IMR-90 (cell line): ENCODE data around the gene GCK. TPM values are rescaled to one million over a fixed set of nuclear protein-coding genes. Genes with fewer than 3 reads are reported as not detected.

Source experiments
- ATAC-seq: fragments of 200-7000 bp; cut with Tn5 transposase; 2 replicates; pipeline ENCODE4 v1.9.1; 2020; ENCODE audit warnings: low read depth, mild to moderate bottlenecking, moderate library complexity
- BruUV-seq: library from RNA; stranded (reverse); fragments of 400-500 nt; replicated peaks from 2 replicates; lab custom pipeline; 2021; lab: Mats Ljungman, UMichigan
- CTCF ChIA-PET: fragments of 300-600 bp; formaldehyde crosslinking; extraction: SDS; loops from one replicate; lab custom pipeline; 2021; ENCODE audit warnings: antibody characterized with exemption; lab: Yijun Ruan, JAX
- POLR2A ChIA-PET: fragments of 300-600 bp; sonication (Branson Sonifier 250); formaldehyde crosslinking; loops from one replicate; lab custom pipeline; 2022; ENCODE audit warnings: antibody characterized with exemption; ENCODE audit not compliant: unreplicated experiment; lab: Charles Lee
- DNase-seq: peaks from one replicate; pipeline ENCODE4 v3.0.0; 2013
- H2AFZ ChIP-seq: replicated peaks from 2 replicates; pipeline ENCODE3; 2013; ENCODE audit warnings: low read length, mild to moderate bottlenecking; ENCODE audit not compliant: poor library complexity
- H2AK5ac ChIP-seq: 2 replicates; pipeline ENCODE4 v1.6.1; 2013; ENCODE audit warnings: low read depth, low read length, inconsistent platforms
- H2AK9ac ChIP-seq: replicated peaks from 2 replicates; pipeline ENCODE3; 2013; ENCODE audit warnings: mild to moderate bottlenecking, low read depth, low read length, moderate library complexity; ENCODE audit not compliant: poor library complexity
- H2BK120ac ChIP-seq: 2 replicates; pipeline ENCODE4 v1.6.1; 2013; ENCODE audit warnings: low read depth, low read length, inconsistent platforms
- H2BK15ac ChIP-seq: 3 replicates; pipeline ENCODE4 v1.6.1; 2013; ENCODE audit warnings: low read depth, low read length, inconsistent platforms
- H2BK20ac ChIP-seq: 2 replicates; pipeline ENCODE4 v1.6.1; 2013; ENCODE audit warnings: low read depth, mild to moderate bottlenecking, inconsistent platforms, low read length, moderate library complexity
- H2BK5ac ChIP-seq: 2 replicates; pipeline ENCODE4 v1.6.1; 2013; ENCODE audit warnings: mild to moderate bottlenecking, low read depth, low read length, inconsistent platforms; ENCODE audit not compliant: poor library complexity, severe bottlenecking
- H3K14ac ChIP-seq: replicated peaks from 2 replicates; pipeline ENCODE4 v1.6.1; 2013; ENCODE audit warnings: low read depth, low read length, inconsistent platforms
- H3K18ac ChIP-seq: 2 replicates; pipeline ENCODE4 v1.6.1; 2013; ENCODE audit warnings: low read depth, low read length, control low read depth
- H3K23ac ChIP-seq: 2 replicates; pipeline ENCODE4 v1.6.1; 2013; ENCODE audit warnings: low read depth, low read length, inconsistent platforms
- H3K27ac ChIP-seq: 2 replicates; pipeline ENCODE4 v1.5.1; 2013; ENCODE audit warnings: mild to moderate bottlenecking, control low read depth, low read length; ENCODE audit not compliant: insufficient read depth
- H3K27me3 ChIP-seq: 2 replicates; pipeline ENCODE4 v1.6.1; 2013; ENCODE audit warnings: low read length; ENCODE audit not compliant: control insufficient read depth, insufficient read depth
- H3K36me3 ChIP-seq: 2 replicates; pipeline ENCODE4 v1.6.1; 2013; ENCODE audit warnings: low read length, mixed read lengths; ENCODE audit not compliant: control insufficient read depth, insufficient read depth
- H3K4ac ChIP-seq: 2 replicates; pipeline ENCODE4 v1.6.1; 2013; ENCODE audit warnings: low read depth, low read length, inconsistent platforms
- H3K4me1 ChIP-seq: 2 replicates; pipeline ENCODE4 v1.6.1; 2013; ENCODE audit warnings: low read length, mixed read lengths; ENCODE audit not compliant: control insufficient read depth, insufficient read depth
- H3K4me2 ChIP-seq: 2 replicates; pipeline ENCODE4 v1.6.1; 2013; ENCODE audit warnings: low read depth, mild to moderate bottlenecking, control low read depth, low read length, moderate library complexity
- H3K4me3 ChIP-seq: 2 replicates; pipeline ENCODE4 v1.5.1; 2013; ENCODE audit warnings: low read depth, mild to moderate bottlenecking, control low read depth, low read length, moderate library complexity; ENCODE audit not compliant: insufficient read depth
- H3K56ac ChIP-seq: 2 replicates; pipeline ENCODE4 v1.6.1; 2013; ENCODE audit warnings: low read length, inconsistent platforms; ENCODE audit not compliant: insufficient read depth; ENCODE audit errors: extremely low read depth
- H3K79me1 ChIP-seq, 2 experiments: 2 replicates each; pipeline ENCODE4 v1.6.1; 2013; ENCODE audit warnings: low read length in 2 of 2, inconsistent platforms in 1 of 2, low read depth in 1 of 2
- H3K9ac ChIP-seq: 2 replicates; pipeline ENCODE4 v1.6.1; 2013; ENCODE audit warnings: low read depth, low read length, control low read depth
- H3K9me1 ChIP-seq: 2 replicates; pipeline ENCODE4 v1.6.1; 2013; ENCODE audit warnings: low read length, inconsistent platforms; ENCODE audit not compliant: insufficient read depth
- H3K9me3 ChIP-seq: 2 replicates; pipeline ENCODE4 v1.6.1; 2013; ENCODE audit warnings: low read length; ENCODE audit not compliant: control insufficient read depth, insufficient read depth
- H4K20me1 ChIP-seq: 2 replicates; pipeline ENCODE4 v1.6.1; 2013; ENCODE audit warnings: low read length, inconsistent platforms; ENCODE audit not compliant: insufficient read depth
- H4K5ac ChIP-seq: 2 replicates; pipeline ENCODE4 v1.6.1; 2013; ENCODE audit warnings: mild to moderate bottlenecking, low read depth, low read length, control low read depth
- H4K8ac ChIP-seq, 2 experiments: 2 replicates each; pipeline ENCODE4 v1.6.1; 2013; ENCODE audit warnings: low read depth in 2 of 2, low read length in 2 of 2, control low read depth in 1 of 2, inconsistent platforms in 1 of 2
- H4K91ac ChIP-seq: 2 replicates; pipeline ENCODE4 v1.6.1; 2013; ENCODE audit warnings: low read depth, low read length, inconsistent platforms; ENCODE audit not compliant: insufficient read depth
- CEBPB ChIP-seq: IDR thresholded peaks from 2 replicates; pipeline ENCODE4 v1.6.1; 2012; ENCODE audit warnings: low read depth, low read length, improper control_type of control experiment
- CTCF ChIP-seq: conservative IDR thresholded peaks from 2 replicates; pipeline ENCODE4 v1.5.1; 2012; ENCODE audit warnings: mild to moderate bottlenecking, low read depth, low read length, improper control_type of control experiment
- ELK1 ChIP-seq: fragments of 150-350 bp; IDR thresholded peaks from 2 replicates; pipeline ENCODE4 v1.6.1; 2016; ENCODE audit warnings: low read depth, mild to moderate bottlenecking, low read length, moderate library complexity, borderline replicate concordance
- FOS ChIP-seq: fragments of 150-350 bp; IDR thresholded peaks from 2 replicates; pipeline ENCODE4 v1.6.1; 2016; ENCODE audit warnings: low read depth, low read length
- MAZ ChIP-seq: IDR thresholded peaks from 2 replicates; pipeline ENCODE4 v1.6.1; 2012; ENCODE audit warnings: low read depth, mild to moderate bottlenecking, low read length, improper control_type of control experiment, moderate library complexity, borderline replicate concordance
- POLR2A ChIP-seq: IDR thresholded peaks from 2 replicates; pipeline ENCODE4 v1.6.1; 2012; ENCODE audit warnings: mild to moderate bottlenecking, low read depth, low read length
- RCOR1 ChIP-seq: IDR thresholded peaks from 2 replicates; pipeline ENCODE4 v1.6.1; 2012; ENCODE audit warnings: mild to moderate bottlenecking, low read length, improper control_type of control experiment; ENCODE audit not compliant: insufficient replicate concordance
- RFX5 ChIP-seq: IDR thresholded peaks from 2 replicates; pipeline ENCODE4 v1.8.0; 2012; ENCODE audit warnings: low read depth, mild to moderate bottlenecking, low read length, moderate library complexity
- SMC3 ChIP-seq: fragments of 150-350 bp; IDR thresholded peaks from 2 replicates; pipeline ENCODE4 v1.6.1; 2016; ENCODE audit warnings: low read depth, mild to moderate bottlenecking, antibody characterized with exemption, low read length, moderate library complexity
- USF2 ChIP-seq: fragments of 150-350 bp; IDR thresholded peaks from 2 replicates; pipeline ENCODE4 v1.6.1; 2017; ENCODE audit warnings: mild to moderate bottlenecking, antibody characterized with exemption, low read length, low read depth
- WGBS, 2 experiments: methylation state at CpG; one replicate each; pipeline versions ENCODE4 v1.1.5 to v1.1.7; 2013; ENCODE audit warnings: missing lambda C conversion rate in 2 of 2; ENCODE audit not compliant: insufficient read length in 1 of 2; ENCODE audit errors: extremely low coverage in 2 of 2; 5-methylcytosine and 5-hydroxymethylcytosine counted together
- dilution Hi-C: fragments of 300-500 bp; cut with HindIII; formaldehyde crosslinking; loops from one replicate; pipeline ENCODE4 v1.14.3; 2018; ENCODE audit warnings: low sequenced_read_pairs; ENCODE audit not compliant: unreplicated experiment
- in situ Hi-C: fragments of 300-500 bp; cut with MboI; formaldehyde crosslinking; loops from 3 replicates; pipeline ENCODE4 v1.14.3; 2019; ENCODE audit warnings: low sequenced_read_pairs, inconsistent platforms, mixed read lengths
- intact Hi-C: fragments of 100-400 bp; cut with micrococcal nuclease; formaldehyde crosslinking; loops from 2 replicates; pipeline ENCODE4 v1.10.0; 2022
- polyA plus RNA-seq, 3 experiments: library from polyadenylated mRNA; depleted of rRNA; stranded (reverse); fragments of >200 nt; gene quantifications; 2 replicates each; pipeline ENCODE4 v1.2.3, GENCODE V29; 2012; ENCODE audit warnings: low replicate concordance in 1 of 3
- total RNA-seq: library from RNA; depleted of rRNA; stranded (reverse); fragments of >200 nt; gene quantifications from 2 replicates; pipeline ENCODE4 v1.2.3, GENCODE V29; 2012

GCK gene
- total and polyA plus RNA-seq, 2 of the 4 experiments (the other 2 are of a cell fraction), result 0.14 to 0.18 TPM

GRCh38 chr7:44114586-44115310 is 74.5 kb downstream of the GCK start:
- H3K14ac ChIP-seq, result no peak overlapping the region
- CTCF ChIA-PET, result no interaction called here
- no peak overlapping the region for H3K27ac ChIP-seq
- H2BK120ac ChIP-seq, result no peak overlapping the region
- in situ Hi-C loops (no loop called here), intact Hi-C loops (no loop called here), dilution Hi-C loops (no loop called here)
- H2BK20ac ChIP-seq, result no peak overlapping the region
- H2BK5ac ChIP-seq, result no peak overlapping the region
- H3K4me2 ChIP-seq, result no peak overlapping the region
- H4K20me1 ChIP-seq, result no peaks in the 10 kb centered on the region; the same call in 1 of the 2 replicates
- TF ChIP-seq CEBPB (no peak), USF2 (no peak), SMC3 (no peak), FOS (no peak), MAZ (no peak), CTCF (no peak), ELK1 (no peak), RCOR1 (no peak), RFX5 (no peak), POLR2A (no peak)
- H3K36me3 ChIP-seq, result peaks cover 36% of the 10 kb centered on the region
- no peak overlapping the region for H4K91ac ChIP-seq
- H3K23ac ChIP-seq, result no peak overlapping the region
- no peak overlapping the region for H3K4me3 ChIP-seq
- no peak overlapping the region for H2AK9ac ChIP-seq
- no peak overlapping the region for H3K56ac ChIP-seq
- BruUV-seq, result no TSS peak
- POLR2A ChIA-PET, result no interaction called here
- H2AFZ ChIP-seq, result no peak overlapping the region
- no peak overlapping the region for H3K4ac ChIP-seq
- H3K9ac ChIP-seq, result no peak overlapping the region
- ATAC-seq, result no peak
- H3K9me3 ChIP-seq, result no peaks in the 10 kb centered on the region
- no peak overlapping the region for H4K8ac ChIP-seq
- no peak overlapping the region for H3K18ac ChIP-seq
- 97% methylated on average over 9 of the region's 12 CpGs; no CpG with 5 or more reads in 1 of the 2 experiments for WGBS, 2 experiments
- no peak overlapping the region for H2BK15ac ChIP-seq
- no peak overlapping the region for H4K5ac ChIP-seq
- H3K9me1 ChIP-seq, result 0 out of 2 replicates have a peak, but pooled peaks cover 9% of the 10 kb centered on the region
- H2AK5ac ChIP-seq, result no peak overlapping the region
- H3K4me1 ChIP-seq, result no peaks in the 10 kb centered on the region
- no peak for DNase-seq
- H3K27me3 ChIP-seq, result no peaks in the 10 kb centered on the region
- H3K79me1 ChIP-seq, result peaks cover 0 to 17% of the 10 kb centered on the region in 2 experiments; a peak in 3 of 4 replicates
